ENCODE data around the gene ABHD15. TPM values are rescaled to one million over a fixed set of nuclear protein-coding genes. Genes with fewer than 3 reads are reported as not detected.

Gene ABHD15
- total RNA-seq, 1 experiment from 2014 or later: 4.3 TPM

GRCh38 chr17:29583324-29584248 lies 16.7 kb upstream of the ABHD15 start:
- DNase-seq (ENCODE audit: low read depth): no peak

- no peak for DNase-seq (ENCODE audit: low read depth)
Measured at GRCh38 chr17:29582772-29583171, 15.9 kb upstream of the ABHD15 start.

GRCh38 chr17:29582254-29582765 lies 15.5 kb upstream of the ABHD15 start:
- no peak for DNase-seq (ENCODE audit: low read depth)

GRCh38 chr17:29581583-29582253 lies 14.9 kb upstream of the ABHD15 start:
- no peak for DNase-seq (ENCODE audit: low read depth)

DNA sequence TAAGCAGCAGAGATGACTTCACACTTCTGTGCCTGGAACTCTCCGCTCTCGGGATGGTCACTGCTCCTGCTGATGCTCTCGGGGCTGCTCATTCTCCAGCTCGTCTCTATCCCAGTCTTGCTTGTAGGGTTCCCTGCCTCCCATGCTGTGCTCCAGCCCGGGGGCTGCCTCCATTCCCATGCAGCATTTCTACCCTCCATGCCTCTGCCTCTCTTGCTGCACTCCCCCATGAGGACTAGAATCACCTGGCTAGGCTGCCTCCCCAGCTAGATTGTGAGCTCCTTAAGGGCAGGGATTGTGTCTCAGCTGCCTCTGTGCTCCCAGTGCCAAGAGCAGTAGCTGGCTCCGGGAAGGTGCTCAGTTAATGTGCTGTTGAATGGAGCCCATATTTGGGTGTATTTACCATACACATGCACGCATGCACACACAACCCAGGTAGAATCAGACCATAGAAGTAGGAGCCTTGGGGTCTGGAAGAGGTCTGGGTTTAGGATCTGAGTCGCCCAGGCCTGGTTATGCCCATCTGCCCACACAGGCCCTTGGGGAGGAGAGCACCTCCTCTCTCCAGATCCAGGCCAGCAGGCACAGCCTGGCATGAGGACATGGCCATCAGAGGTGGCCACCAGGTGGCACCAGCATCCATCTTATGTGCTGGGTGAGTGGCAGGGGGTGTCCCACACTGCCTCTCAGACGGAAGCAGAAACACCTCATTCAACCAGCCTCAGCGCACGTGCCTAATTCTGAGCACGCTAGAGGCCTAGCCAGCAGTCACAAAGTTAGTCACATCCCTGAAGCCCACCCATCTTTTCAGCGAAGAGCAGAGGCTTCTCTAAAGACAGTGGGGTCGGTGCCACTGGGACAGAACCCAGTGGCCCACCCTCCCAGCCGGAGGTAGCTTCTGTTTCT lies 13.3 kb upstream of the ABHD15 start:
- DNase-seq (ENCODE audit: low read depth): peak; percentile 71

GRCh38 chr17:29578626-29579485 lies 12.0 kb upstream of the ABHD15 start:
- DNase-seq (ENCODE audit: low read depth): no peak

GRCh38 chr17:29577385-29578211 lies 10.8 kb upstream of the ABHD15 start:
- no peak for DNase-seq (ENCODE audit: low read depth)

- no peak for DNase-seq (ENCODE audit: low read depth)
Measured at GRCh38 chr17:29577001-29577370, 10.1 kb upstream of the ABHD15 start.

DNA sequence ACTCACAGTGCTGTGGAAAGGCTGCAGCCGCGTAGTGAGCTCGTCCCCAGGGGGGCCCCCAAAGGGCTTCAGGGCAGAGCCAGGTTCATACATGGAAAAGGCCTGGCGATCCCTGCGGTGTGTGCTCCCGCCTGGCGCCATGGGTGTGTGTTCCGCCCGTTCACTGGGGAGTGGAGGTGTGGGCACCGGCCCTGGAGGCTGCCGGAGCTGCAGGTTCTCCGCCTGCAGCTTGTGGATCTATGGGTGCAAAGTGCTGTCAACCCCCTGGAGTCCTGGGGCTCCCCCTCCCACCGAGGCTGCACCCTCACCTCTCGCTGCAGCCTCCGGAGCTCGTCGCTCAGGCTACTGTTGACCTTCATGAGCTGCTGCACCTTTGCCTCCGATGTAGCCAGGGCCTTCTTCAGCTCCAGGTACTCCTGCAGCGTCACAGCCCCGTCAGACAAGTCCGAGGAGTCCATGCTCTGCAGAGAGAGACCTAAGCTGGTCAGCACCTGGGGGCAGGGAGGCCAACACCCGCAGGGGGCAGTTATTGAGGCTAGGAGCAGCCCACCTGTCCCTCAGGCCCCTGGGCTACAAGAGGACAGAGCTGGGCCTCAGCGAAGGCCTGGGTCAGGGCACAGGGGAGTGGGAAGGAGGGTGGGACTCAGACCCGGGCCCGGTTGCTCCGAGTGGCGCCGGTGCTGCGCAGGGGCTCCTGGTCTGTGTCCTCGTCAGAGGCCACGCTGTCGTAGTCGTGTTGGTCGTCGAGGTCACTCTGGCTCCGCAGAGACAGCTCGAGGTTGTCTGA lies 9.6 kb upstream of the ABHD15 start:
- DNase-seq (ENCODE audit: low read depth): no peak

GRCh38 chr17:29575511-29576213 lies 8.8 kb upstream of the ABHD15 start:
- no peak for DNase-seq (ENCODE audit: low read depth)

- DNase-seq (ENCODE audit: low read depth): no peak
Measured at GRCh38 chr17:29574732-29575510, 8.1 kb upstream of the ABHD15 start.

- DNase-seq (ENCODE audit: low read depth): no peak
Measured at GRCh38 chr17:29573871-29574731, 7.3 kb upstream of the ABHD15 start.

DNA sequence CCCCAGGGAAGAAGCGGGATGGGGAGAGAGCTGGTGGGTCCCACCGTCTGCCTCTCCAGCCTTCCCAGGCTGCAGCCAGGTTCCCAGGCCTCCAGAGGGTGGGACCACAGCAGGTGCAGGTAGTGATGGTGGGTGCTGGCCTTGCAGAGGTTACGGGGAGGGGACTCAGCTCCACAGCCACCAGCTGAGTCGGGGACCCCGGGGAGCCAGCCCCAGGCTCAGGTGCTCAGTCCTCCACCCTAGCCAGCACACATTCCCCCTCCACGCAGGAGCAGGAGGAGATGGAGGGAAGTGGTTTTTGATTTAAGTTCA lies 6.7 kb upstream of the ABHD15 start:
- DNase-seq (ENCODE audit: low read depth): no peak

GRCh38 chr17:29572691-29573557 lies 6.1 kb upstream of the ABHD15 start:
- no peak for DNase-seq (ENCODE audit: low read depth)

- no peak for DNase-seq (ENCODE audit: low read depth)
Measured at GRCh38 chr17:29571883-29572681, 5.2 kb upstream of the ABHD15 start.
